Astrocyte (in vitro differentiated cells and primary cell): ENCODE data around the gene DDX1. TPM values are rescaled to one million over a fixed set of nuclear protein-coding genes. Genes with fewer than 3 reads are reported as not detected.

Source experiments
- DNase-seq: peaks from one replicate; pipeline ENCODE4 v3.0.0-alpha.2; 2010; ENCODE audit warnings: low read depth
- FAIRE-seq: peaks from 2 replicates; lab custom pipeline; 2011; peaks lifted over from hg19 to GRCh38; lab: Jason Lieb, UNC
- H2AFZ ChIP-seq: 2 replicates; pipeline ENCODE4 v1.6.0; 2012; ENCODE audit warnings: low read depth, low read length, inconsistent platforms
- H3K27ac ChIP-seq: 2 replicates; pipeline ENCODE4 v1.5.1; 2011; ENCODE audit warnings: low read depth, low read length, inconsistent platforms
- H3K27me3 ChIP-seq: 2 replicates; pipeline ENCODE4 v1.6.0; 2011; ENCODE audit warnings: low read length, inconsistent platforms; ENCODE audit not compliant: insufficient read depth
- H3K36me3 ChIP-seq: 2 replicates; pipeline ENCODE4 v1.5.1; 2011; ENCODE audit warnings: low read length, inconsistent platforms; ENCODE audit not compliant: insufficient read depth
- H3K4me1 ChIP-seq: 2 replicates; pipeline ENCODE4 v1.5.1; 2011; ENCODE audit warnings: low read length, inconsistent platforms; ENCODE audit not compliant: insufficient read depth
- H3K4me2 ChIP-seq: 2 replicates; pipeline ENCODE4 v1.6.0; 2012; ENCODE audit warnings: low read length, inconsistent platforms
- H3K4me3 ChIP-seq: 2 replicates; pipeline ENCODE4 v1.5.1; 2011; ENCODE audit warnings: low read depth, mild to moderate bottlenecking, low read length, inconsistent platforms; ENCODE audit not compliant: insufficient read depth
- H3K79me2 ChIP-seq: 2 replicates; pipeline ENCODE4 v1.6.0; 2012; ENCODE audit warnings: mild to moderate bottlenecking, low read length, inconsistent platforms; ENCODE audit not compliant: insufficient read depth
- H3K9ac ChIP-seq: 2 replicates; pipeline ENCODE4 v1.6.0; 2012; ENCODE audit warnings: mild to moderate bottlenecking, low read length, inconsistent platforms
- H3K9me3 ChIP-seq: 2 replicates; pipeline ENCODE4 v1.5.1; 2012; ENCODE audit warnings: low read depth, mild to moderate bottlenecking, low read length, inconsistent platforms; ENCODE audit not compliant: insufficient read depth
- H4K20me1 ChIP-seq: 2 replicates; pipeline ENCODE4 v1.6.0; 2012; ENCODE audit warnings: low read length, inconsistent platforms; ENCODE audit not compliant: insufficient read depth
- H3K27ac Mint-ChIP-seq: one replicate; pipeline ENCODE4 v1.8.0; 2021; ENCODE audit warnings: mild to moderate bottlenecking, mixed read lengths; ENCODE audit not compliant: unreplicated experiment
- H3K27me3 Mint-ChIP-seq: one replicate; pipeline ENCODE4 v1.8.0; 2021; ENCODE audit warnings: low read depth, mixed read lengths; ENCODE audit not compliant: unreplicated experiment
- H3K36me3 Mint-ChIP-seq: one replicate; pipeline ENCODE4 v1.8.0; 2021; ENCODE audit warnings: low read depth, mixed read lengths; ENCODE audit not compliant: unreplicated experiment
- H3K4me1 Mint-ChIP-seq: one replicate; pipeline ENCODE4 v1.8.0; 2021; ENCODE audit warnings: low read depth, mixed read lengths; ENCODE audit not compliant: unreplicated experiment
- H3K4me3 Mint-ChIP-seq: one replicate; pipeline ENCODE4 v1.8.0; 2021; ENCODE audit warnings: mild to moderate bottlenecking, moderate library complexity, mixed read lengths; ENCODE audit not compliant: unreplicated experiment
- H3K9me3 Mint-ChIP-seq: one replicate; pipeline ENCODE4 v1.8.0; 2021; ENCODE audit warnings: mild to moderate bottlenecking, mixed read lengths; ENCODE audit not compliant: unreplicated experiment
- CTCF ChIP-seq: IDR thresholded peaks from 2 replicates; pipeline ENCODE4 v1.5.1; 2011; ENCODE audit warnings: low read depth, mild to moderate bottlenecking, inconsistent platforms, low read length, moderate library complexity; ENCODE audit not compliant: insufficient read depth
- EZH2 ChIP-seq: IDR thresholded peaks from 2 replicates; pipeline ENCODE4 v1.6.1; 2012; ENCODE audit warnings: mild to moderate bottlenecking, low read length, inconsistent platforms; ENCODE audit not compliant: insufficient read depth
- total RNA-seq: library from RNA; stranded (reverse); gene quantifications from 2 replicates; pipeline ENCODE4 v1.2.1, GENCODE V29; 2021

Gene DDX1
- total RNA-seq, 1 donor from 2014 or later: 146 TPM

GRCh38 chr2:15645300-15645699 is 53.6 kb downstream of the DDX1 start:
- Histone ChIP-seq H3K79me2 (no peaks in the 10 kb centered on the region), H3K9ac (no peak overlapping the region), H3K4me2 (no peak overlapping the region), H3K4me1 (peaks cover 1% of the 10 kb centered on the region), H4K20me1 (no peaks in the 10 kb centered on the region), H2AFZ (no peak overlapping the region), H3K36me3 (no peaks in the 10 kb centered on the region), H3K27me3 (no peaks in the 10 kb centered on the region), H3K9me3 (peaks cover 4% of the 10 kb centered on the region), H3K4me3 (no peak overlapping the region), H3K27ac (no peak overlapping the region)
- no peak for DNase-seq
- Mint-ChIP-seq H3K4me1 (peaks cover 24% of the 10 kb centered on the region), H3K27me3 (peaks cover 8% of the 10 kb centered on the region), H3K27ac (no peak overlapping the region), H3K9me3 (peaks cover 10% of the 10 kb centered on the region), H3K4me3 (no peak overlapping the region), H3K36me3 (peaks cover 21% of the 10 kb centered on the region)
- TF ChIP-seq CTCF (no peak), EZH2 (no peak)
- no peak for FAIRE-seq

- no peak for TF ChIP-seq CTCF
- TF ChIP-seq EZH2: no peak
- Mint-ChIP-seq H3K9me3 (peaks cover 10% of the 10 kb centered on the region), H3K27ac (no peak overlapping the region), H3K4me1 (peaks cover 21% of the 10 kb centered on the region), H3K27me3 (peaks cover 13% of the 10 kb centered on the region), H3K36me3 (peaks cover 19% of the 10 kb centered on the region), H3K4me3 (no peak overlapping the region)
- Histone ChIP-seq H3K27ac (no peak overlapping the region), H2AFZ (no peak overlapping the region), H3K9ac (no peak overlapping the region), H3K27me3 (peaks cover 2% of the 10 kb centered on the region), H3K4me2 (no peak overlapping the region), H3K4me1 (no peaks in the 10 kb centered on the region), H3K36me3 (no peaks in the 10 kb centered on the region), H3K79me2 (no peaks in the 10 kb centered on the region), H4K20me1 (no peaks in the 10 kb centered on the region), H3K9me3 (peaks cover 4% of the 10 kb centered on the region), H3K4me3 (no peak overlapping the region)
- DNase-seq (no peak), FAIRE-seq (no peak)
Measured at GRCh38 chr2:15645720-15646385, 54.2 kb downstream of the DDX1 start.

DNA sequence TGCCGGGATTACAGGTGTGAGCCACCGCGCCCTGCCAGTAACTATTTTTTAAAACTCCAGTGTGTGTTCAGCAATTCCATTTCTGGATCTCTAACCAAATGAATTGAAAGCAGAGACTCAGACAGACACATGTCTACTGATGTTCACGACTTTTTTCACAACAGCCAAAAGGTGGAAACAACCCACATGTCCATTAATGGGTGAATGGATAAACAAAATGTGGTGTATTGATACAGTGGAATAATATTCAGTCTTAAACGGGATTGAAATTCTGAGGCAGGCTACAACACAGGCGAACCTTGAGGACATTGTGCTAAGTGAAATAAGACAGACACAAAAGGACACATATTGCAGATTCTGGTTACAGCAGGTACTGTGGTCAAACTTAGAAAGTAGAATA is 55.0 kb downstream of the DDX1 start:
- Mint-ChIP-seq H3K9me3 (peaks cover 3% of the 10 kb centered on the region), H3K4me1 (peaks cover 21% of the 10 kb centered on the region), H3K27me3 (peaks cover 19% of the 10 kb centered on the region), H3K4me3 (no peak overlapping the region), H3K36me3 (peaks cover 13% of the 10 kb centered on the region), H3K27ac (no peak overlapping the region)
- Histone ChIP-seq H3K9ac (no peak overlapping the region), H3K79me2 (no peaks in the 10 kb centered on the region), H4K20me1 (no peaks in the 10 kb centered on the region), H3K36me3 (no peaks in the 10 kb centered on the region), H3K9me3 (no peaks in the 10 kb centered on the region), H3K4me3 (no peak overlapping the region), H3K27ac (no peak overlapping the region), H3K4me2 (no peak overlapping the region), H3K27me3 (peaks cover 2% of the 10 kb centered on the region), H3K4me1 (no peaks in the 10 kb centered on the region), H2AFZ (no peak overlapping the region)
- no peak for FAIRE-seq
- no peak for DNase-seq
- TF ChIP-seq EZH2 (no peak), CTCF (no peak)
